ENCODE results near the gene TRIM8.

- TF ChIP-seq, protein P1, sequence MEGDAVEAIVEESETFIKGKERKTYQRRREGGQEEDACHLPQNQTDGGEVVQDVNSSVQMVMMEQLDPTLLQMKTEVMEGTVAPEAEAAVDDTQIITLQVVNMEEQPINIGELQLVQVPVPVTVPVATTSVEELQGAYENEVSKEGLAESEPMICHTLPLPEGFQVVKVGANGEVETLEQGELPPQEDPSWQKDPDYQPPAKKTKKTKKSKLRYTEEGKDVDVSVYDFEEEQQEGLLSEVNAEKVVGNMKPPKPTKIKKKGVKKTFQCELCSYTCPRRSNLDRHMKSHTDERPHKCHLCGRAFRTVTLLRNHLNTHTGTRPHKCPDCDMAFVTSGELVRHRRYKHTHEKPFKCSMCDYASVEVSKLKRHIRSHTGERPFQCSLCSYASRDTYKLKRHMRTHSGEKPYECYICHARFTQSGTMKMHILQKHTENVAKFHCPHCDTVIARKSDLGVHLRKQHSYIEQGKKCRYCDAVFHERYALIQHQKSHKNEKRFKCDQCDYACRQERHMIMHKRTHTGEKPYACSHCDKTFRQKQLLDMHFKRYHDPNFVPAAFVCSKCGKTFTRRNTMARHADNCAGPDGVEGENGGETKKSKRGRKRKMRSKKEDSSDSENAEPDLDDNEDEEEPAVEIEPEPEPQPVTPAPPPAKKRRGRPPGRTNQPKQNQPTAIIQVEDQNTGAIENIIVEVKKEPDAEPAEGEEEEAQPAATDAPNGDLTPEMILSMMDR (IDR thresholded peaks at IDR 0.05 in 2 of 3, conservative IDR thresholded peaks at IDR 0.05 in 1 of 3; ENCODE audit: borderline replicate concordance in 1 of 3, insufficient read depth in 1 of 3, low read depth in 2 of 3, low read length in 2 of 3), result no peak
- TF ChIP-seq YY1 (IDR thresholded peaks at IDR 0.05; ENCODE audit: extremely low read depth, insufficient replicate concordance, low read depth, low read length), result no peak
- TF ChIP-seq, protein P2, sequence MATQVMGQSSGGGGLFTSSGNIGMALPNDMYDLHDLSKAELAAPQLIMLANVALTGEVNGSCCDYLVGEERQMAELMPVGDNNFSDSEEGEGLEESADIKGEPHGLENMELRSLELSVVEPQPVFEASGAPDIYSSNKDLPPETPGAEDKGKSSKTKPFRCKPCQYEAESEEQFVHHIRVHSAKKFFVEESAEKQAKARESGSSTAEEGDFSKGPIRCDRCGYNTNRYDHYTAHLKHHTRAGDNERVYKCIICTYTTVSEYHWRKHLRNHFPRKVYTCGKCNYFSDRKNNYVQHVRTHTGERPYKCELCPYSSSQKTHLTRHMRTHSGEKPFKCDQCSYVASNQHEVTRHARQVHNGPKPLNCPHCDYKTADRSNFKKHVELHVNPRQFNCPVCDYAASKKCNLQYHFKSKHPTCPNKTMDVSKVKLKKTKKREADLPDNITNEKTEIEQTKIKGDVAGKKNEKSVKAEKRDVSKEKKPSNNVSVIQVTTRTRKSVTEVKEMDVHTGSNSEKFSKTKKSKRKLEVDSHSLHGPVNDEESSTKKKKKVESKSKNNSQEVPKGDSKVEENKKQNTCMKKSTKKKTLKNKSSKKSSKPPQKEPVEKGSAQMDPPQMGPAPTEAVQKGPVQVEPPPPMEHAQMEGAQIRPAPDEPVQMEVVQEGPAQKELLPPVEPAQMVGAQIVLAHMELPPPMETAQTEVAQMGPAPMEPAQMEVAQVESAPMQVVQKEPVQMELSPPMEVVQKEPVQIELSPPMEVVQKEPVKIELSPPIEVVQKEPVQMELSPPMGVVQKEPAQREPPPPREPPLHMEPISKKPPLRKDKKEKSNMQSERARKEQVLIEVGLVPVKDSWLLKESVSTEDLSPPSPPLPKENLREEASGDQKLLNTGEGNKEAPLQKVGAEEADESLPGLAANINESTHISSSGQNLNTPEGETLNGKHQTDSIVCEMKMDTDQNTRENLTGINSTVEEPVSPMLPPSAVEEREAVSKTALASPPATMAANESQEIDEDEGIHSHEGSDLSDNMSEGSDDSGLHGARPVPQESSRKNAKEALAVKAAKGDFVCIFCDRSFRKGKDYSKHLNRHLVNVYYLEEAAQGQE (IDR thresholded peaks at IDR 0.05; ENCODE audit: low read depth), result no peak
- no peak for TF ChIP-seq EZH2 (IDR thresholded peaks at IDR 0.05)
- TF ChIP-seq POLR2A (IDR thresholded peaks at IDR 0.05; ENCODE audit: borderline replicate concordance, extremely low read depth, insufficient read depth, insufficient read length), result no peak
- no peak for TF ChIP-seq POLR2AphosphoS5 (IDR thresholded peaks at IDR 0.05; ENCODE audit: low read depth, low read length)
- TF ChIP-seq JUND (IDR thresholded peaks at IDR 0.05), result no peak
- TF ChIP-seq EZH2phosphoT487 (IDR thresholded peaks at IDR 0.05; ENCODE audit: borderline replicate concordance), result no peak
- no peak for TF ChIP-seq CEBPB (IDR thresholded peaks at IDR 0.05; ENCODE audit: low read depth)
- TF ChIP-seq RAD21 (IDR thresholded peaks at IDR 0.05; ENCODE audit: low read depth), result no peak
Measured at GRCh38 chr10:102610441-102610887, 33.8 kb upstream of the TRIM8 start.
